Lower leg skin (tissue), 4 donors: Measurements from ENCODE around the gene UTRN. TPM values are rescaled to one million over a fixed set of nuclear protein-coding genes. Genes with fewer than 3 reads are reported as not detected.

Source experiments
- DNase-seq, 2 donors: peaks; one replicate each; pipeline ENCODE4 v3.0.0-alpha.2; 2019; ENCODE audit warnings: low spot score in 2 of 2
- H3K4me3 ChIP-seq: fragments of 200-600 bp; sonication (generic); 2 replicates; pipeline ENCODE4 v1.5.1; 2017; ENCODE audit warnings: mild to moderate bottlenecking, low read depth; ENCODE audit not compliant: poor library complexity, severe bottlenecking
- CTCF ChIP-seq, 3 donors: fragments of 450-650 bp; IDR thresholded peaks; one replicate each; pipeline ENCODE4 v1.5.1; 2016; ENCODE audit warnings: antibody characterized with exemption in 3 of 3, mild to moderate bottlenecking in 3 of 3, moderate library complexity in 2 of 3
- POLR2A ChIP-seq, 2 donors: fragments of 450-650 bp; IDR thresholded peaks; one replicate each; pipeline ENCODE4 v1.6.1; 2016 to 2017; ENCODE audit warnings: antibody characterized with exemption in 2 of 2, mild to moderate bottlenecking in 1 of 2, moderate library complexity in 1 of 2
- WGBS, 2 donors: methylation state at CpG; one replicate each; pipeline ENCODE4 v1.1.5; 2018; 5-methylcytosine and 5-hydroxymethylcytosine counted together
- intact Hi-C: fragments of 100-400 bp; cut with DNase I; formaldehyde crosslinking; loops from one replicate; pipeline ENCODE4 v1.15.0; 2023; ENCODE audit warnings: low total_unique reads
- total RNA-seq, 4 donors: library from RNA; depleted of rRNA; stranded (reverse); fragments of >200 nt; gene quantifications; one replicate each; pipeline ENCODE4 v1.1.0, GENCODE V29; 2016

The UTRN gene
- total RNA-seq, 4 donors from 2014 or later = 88.7 to 149 (median 132) TPM

- WGBS, 2 donors = 34 to 37% methylated on average over 5 of the region's 5 CpGs
- no peak for DNase-seq
- no peak for TF ChIP-seq POLR2A (IDR thresholded peaks at IDR 0.05)
- no peak for TF ChIP-seq CTCF (IDR thresholded peaks at IDR 0.05)
- intact Hi-C loops = no loop called here
- H3K4me3 ChIP-seq = no peak overlapping the region
Observed at GRCh38 chr6:144327081-144327480, 41.9 kb downstream of the UTRN start.

- 53 to 63% methylated on average over 10 of the region's 10 CpGs for WGBS, 2 donors
- no peak for TF ChIP-seq CTCF (IDR thresholded peaks at IDR 0.05)
- no peak for TF ChIP-seq POLR2A (IDR thresholded peaks at IDR 0.05)
- DNase-seq = peak in 1 of 2 donors; percentile 64
- intact Hi-C loops = no loop called here
- H3K4me3 ChIP-seq = no peak overlapping the region
Observed at GRCh38 chr6:144330017-144330987, 45.2 kb downstream of the UTRN start.

GRCh38 chr6:144331491-144331969, 46.4 kb downstream of the UTRN start:
- H3K4me3 ChIP-seq = no peak overlapping the region
- 49 to 53% methylated on average over 8 of the region's 8 CpGs for WGBS, 2 donors
- TF ChIP-seq CTCF (IDR thresholded peaks at IDR 0.05) (no peak), POLR2A (IDR thresholded peaks at IDR 0.05) (no peak)
- intact Hi-C loops = no loop called here
- no peak for DNase-seq

GRCh38 chr6:144332177-144332576, 47.0 kb downstream of the UTRN start:
- DNase-seq = no peak
- intact Hi-C loops = no loop called here
- no peak overlapping the region for H3K4me3 ChIP-seq
- WGBS, 2 donors = 90 to 91% methylated on average over 3 of the region's 3 CpGs
- TF ChIP-seq POLR2A (IDR thresholded peaks at IDR 0.05) (no peak), CTCF (IDR thresholded peaks at IDR 0.05) (no peak)

GRCh38 chr6:144334150-144334708, 49.1 kb downstream of the UTRN start:
- DNase-seq = no peak
- intact Hi-C loops = no loop called here
- no peak overlapping the region for H3K4me3 ChIP-seq
- no peak for TF ChIP-seq CTCF (IDR thresholded peaks at IDR 0.05)
- TF ChIP-seq POLR2A (IDR thresholded peaks at IDR 0.05) = no peak
- 35% methylated on average over 12 of the region's 12 CpGs for WGBS, 2 donors

Other genes with a start within 250 kb of the UTRN start
- gene SF3B5, start 189.8 kb upstream of the UTRN start, total RNA-seq = 100 to 1,000 TPM in 3 of 4 donors, 10 to 100 TPM in 1; 97.7 to 161 (median 120) TPM
- gene STX11, start 134.8 kb upstream of the UTRN start, total RNA-seq = 10 to 100 TPM; 14.4 to 34.3 (median 19.3) TPM